EH (cell line): Measurements from ENCODE around the gene ADAM15.

ENCODE experiments used
- DNase-seq: peaks from one replicate; pipeline ENCODE4 v3.0.0-alpha.2; 2015; ENCODE audit warnings: low read depth

ADAM15 gene, protein sequence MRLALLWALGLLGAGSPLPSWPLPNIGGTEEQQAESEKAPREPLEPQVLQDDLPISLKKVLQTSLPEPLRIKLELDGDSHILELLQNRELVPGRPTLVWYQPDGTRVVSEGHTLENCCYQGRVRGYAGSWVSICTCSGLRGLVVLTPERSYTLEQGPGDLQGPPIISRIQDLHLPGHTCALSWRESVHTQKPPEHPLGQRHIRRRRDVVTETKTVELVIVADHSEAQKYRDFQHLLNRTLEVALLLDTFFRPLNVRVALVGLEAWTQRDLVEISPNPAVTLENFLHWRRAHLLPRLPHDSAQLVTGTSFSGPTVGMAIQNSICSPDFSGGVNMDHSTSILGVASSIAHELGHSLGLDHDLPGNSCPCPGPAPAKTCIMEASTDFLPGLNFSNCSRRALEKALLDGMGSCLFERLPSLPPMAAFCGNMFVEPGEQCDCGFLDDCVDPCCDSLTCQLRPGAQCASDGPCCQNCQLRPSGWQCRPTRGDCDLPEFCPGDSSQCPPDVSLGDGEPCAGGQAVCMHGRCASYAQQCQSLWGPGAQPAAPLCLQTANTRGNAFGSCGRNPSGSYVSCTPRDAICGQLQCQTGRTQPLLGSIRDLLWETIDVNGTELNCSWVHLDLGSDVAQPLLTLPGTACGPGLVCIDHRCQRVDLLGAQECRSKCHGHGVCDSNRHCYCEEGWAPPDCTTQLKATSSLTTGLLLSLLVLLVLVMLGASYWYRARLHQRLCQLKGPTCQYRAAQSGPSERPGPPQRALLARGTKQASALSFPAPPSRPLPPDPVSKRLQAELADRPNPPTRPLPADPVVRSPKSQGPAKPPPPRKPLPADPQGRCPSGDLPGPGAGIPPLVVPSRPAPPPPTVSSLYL

GRCh38 chr1:155050560-155051341 is at the start of gene ADAM15:
Gene ADAM15 (plus strand): TSS chr1:155051316. CDS start chr1:155051387, 71 bp downstream.
- DNase-seq: peak; percentile 73

- DNase-seq: no peak
These were observed 49.8 kb upstream of the ADAM15 start for GRCh38 chr1:155001425-155001674.

DNA sequence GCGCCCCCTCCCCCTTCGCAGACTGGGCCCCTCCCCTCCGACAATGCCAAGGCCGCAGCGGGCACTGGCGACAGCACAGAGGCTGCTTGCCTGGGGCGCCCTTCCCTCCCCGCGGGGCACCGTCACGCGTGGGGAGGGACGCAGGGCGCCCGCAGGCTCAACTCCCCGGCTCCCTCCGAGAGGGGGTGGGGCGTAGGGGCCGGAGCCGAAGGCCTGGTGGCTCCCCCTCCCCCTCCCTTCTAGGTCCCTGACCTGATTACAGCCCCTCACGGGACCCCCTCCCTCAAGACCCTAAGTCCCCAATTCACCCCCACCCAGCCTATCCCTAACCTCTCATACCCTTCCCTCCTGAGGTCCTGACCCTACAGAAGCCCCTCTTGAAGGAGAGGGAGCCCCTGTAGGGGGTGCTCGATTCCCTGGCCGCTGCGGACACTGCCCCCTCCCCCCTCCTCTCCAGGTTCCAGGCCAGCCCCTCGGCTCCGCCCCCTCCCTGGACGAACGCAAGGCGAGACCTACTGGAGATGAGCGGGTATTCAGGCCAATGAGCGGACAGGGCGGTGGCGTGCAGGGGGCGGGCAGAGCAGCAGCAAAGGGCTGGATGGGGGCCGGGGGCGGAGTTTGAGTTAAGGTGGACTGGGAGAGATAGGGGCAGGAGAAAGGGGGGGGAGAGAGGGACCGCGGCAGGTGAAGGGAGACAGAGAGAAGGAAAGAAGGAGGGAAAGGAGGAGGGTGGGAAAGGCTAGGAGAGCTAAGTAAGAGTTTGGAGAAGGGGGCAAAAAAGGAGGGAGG is 49.2 kb upstream of the ADAM15 start:
- peak; percentile 99 for DNase-seq

- peak; percentile 46 for DNase-seq
These were observed 48.5 kb upstream of the ADAM15 start, which contains the start of gene ZBTB7B for GRCh38 chr1:155002464-155003226. Gene ZBTB7B (plus strand): TSS chr1:155002802. CDS start chr1:155014661, 11,859 bp downstream.

DNA sequence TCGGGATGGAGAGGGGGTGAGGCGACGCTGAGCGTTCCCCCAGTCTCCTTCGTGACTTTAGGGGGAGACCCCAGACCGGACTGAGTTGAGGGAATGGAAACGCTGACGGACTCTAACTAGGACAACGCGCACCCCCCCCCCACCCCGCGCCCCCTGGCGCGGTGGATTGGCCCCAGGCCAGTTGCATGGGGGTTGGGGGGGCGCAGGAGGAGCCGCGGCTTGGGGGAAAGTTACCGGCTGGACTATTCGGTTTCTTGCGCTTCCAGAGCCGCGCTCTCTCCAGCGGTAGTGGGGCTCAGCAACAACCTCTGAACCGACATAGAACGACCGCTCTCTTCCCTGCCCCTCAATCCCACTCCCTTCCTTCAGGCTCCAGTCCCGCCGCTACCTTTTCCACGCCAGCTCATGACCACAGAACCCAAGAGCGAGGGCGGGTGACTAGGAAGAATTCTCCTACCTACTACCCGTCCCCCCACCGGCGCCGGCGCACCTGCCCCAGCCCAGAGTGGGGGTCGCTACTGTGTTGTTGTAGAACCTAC is 47.8 kb upstream of the ADAM15 start:
- peak; percentile 21 for DNase-seq

GRCh38 chr1:155003766-155004351 is 47.3 kb upstream of the ADAM15 start:
- DNase-seq: peak; percentile 71

DNA sequence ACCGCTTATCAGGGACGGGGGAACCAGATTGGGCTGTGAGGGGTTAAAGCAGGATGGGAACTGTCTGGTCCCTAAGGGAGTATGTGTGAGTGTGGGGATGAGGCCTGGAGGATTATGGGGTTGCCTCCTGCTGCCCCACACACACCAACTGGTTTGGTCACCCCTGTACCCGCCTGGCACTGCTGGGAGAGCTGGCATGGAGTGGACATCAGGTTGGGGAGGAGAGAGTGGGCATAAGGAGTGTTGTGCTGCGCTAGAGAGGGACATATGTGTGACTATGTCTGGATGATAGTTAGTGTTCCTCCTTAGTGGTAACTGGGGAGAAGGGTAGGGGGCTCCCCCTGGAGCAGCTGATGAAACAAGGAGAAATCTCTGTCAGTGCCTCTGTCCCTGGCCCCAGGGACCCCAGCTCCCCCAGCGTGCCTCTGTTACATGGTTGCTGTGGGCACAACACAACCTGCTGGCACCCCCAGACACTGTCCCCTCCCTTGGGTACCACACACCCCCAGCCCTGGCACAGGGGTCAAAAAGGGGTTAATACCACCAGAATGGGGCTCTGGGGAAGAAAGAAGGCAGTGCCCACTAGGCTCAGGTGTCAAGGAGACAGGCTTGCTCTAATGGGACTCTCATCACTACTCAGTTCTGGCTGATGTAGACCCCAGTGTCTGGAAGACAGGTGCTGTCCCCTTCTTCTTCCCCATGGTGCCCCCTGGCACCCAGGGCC is 46.6 kb upstream of the ADAM15 start:
- DNase-seq: no peak

GRCh38 chr1:155005076-155006011 is 45.8 kb upstream of the ADAM15 start:
- no peak for DNase-seq

DNA sequence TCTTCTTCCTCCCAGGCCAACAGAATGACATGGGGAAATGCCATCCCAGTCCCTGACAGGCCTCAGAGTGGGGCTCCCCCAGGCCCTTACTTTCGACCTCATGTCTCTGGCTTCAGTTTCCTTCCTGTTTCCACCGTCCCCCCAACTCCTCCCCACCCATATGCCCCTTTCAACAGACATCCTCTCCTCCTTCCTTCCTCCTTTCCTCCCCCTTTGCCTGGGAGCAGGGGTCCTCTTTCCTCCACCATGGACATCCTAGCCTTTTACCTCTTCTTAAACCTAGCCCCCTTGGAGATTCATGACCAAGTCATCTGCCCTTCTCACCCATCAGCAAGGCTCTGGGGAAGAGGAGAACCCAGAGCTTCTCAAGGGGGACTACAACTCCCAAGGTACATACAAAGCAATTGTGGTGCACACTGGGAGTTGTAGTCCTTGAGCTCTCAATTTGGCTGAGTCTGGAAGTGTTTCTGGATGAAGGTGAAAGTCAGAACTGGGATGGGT is 44.5 kb upstream of the ADAM15 start:
- peak; percentile 48 for DNase-seq

DNA sequence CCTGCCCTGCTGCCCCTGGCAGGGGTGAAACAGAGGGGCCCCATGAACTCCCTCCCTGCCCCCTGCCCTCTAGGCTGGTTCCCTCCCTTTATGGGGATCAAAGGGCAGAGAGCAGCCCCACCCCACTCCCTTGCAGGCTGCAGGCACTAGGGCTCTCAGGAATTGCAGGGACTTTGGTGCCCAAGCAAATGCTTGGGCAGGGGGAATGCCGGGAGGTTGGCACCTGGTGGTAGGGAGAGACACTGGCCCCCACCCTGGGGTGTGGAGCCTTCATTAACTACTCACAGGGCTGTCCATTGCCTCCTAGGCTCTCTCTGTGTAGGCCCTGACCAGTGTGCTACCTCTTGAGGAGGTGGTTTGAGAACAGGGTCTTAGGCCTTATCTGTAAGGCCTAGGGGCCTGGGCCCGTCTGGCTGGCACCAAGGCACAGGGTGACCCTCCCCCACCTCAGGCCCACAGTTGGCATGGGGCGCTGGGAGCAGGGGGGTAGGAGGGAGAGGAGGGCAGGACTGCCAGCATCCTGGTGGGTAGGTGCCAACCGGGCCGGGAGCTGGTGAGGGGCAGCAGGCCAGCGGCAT is 43.8 kb upstream of the ADAM15 start:
- DNase-seq: no peak

DNA sequence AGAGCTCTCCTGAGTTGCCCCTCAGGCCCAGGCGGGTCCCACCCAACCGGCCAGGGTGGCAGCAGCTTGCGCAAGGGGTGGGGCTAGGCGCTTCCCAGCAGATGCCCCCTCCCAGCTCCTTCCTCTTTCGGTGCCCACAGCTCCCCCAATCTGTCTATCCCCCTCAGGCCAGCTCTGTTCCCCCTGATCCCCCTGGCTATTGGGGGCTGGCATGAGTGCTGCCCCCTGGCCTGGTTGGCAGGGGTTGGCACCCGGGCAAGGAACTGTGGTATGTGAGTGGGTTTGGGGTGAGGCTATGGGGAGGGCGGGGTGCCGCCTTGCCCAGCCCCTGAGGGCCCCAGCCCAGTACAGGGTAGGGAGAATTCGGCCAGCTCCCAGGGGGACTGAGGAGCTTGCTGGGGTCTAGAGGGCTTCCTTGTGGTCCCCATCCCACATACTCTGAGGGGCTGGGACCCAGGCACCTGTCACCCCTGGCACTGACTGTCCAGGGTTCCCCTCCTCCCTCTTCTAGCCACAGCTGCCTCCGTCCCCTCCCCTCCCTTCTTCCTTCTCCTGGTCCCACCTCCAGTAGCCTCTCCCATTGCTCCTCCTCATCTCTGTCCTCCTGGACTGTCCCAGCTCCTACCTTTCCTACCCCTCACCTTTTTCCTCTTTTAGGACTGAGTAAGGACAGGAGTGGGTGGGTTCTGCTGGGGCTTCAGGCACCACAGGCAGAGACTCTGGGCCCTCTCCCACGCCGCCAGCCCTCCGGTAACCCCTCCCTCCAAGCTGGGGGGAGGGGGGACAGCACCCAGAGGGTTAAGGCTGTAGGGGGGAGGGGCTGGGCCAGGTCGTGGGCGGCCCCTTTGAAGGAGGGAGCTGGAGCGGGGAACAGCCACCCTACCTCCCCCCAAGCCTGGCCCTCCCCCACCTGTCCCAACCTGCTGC is 42.8 kb upstream of the ADAM15 start:
- no peak for DNase-seq

GRCh38 chr1:155009221-155009711 is 41.9 kb upstream of the ADAM15 start:
- DNase-seq: no peak

- DNase-seq: no peak
These were observed 41.4 kb upstream of the ADAM15 start for GRCh38 chr1:155009742-155010141.

- DNase-seq: no peak
These were observed 40.8 kb upstream of the ADAM15 start for GRCh38 chr1:155010211-155010918.

DNA sequence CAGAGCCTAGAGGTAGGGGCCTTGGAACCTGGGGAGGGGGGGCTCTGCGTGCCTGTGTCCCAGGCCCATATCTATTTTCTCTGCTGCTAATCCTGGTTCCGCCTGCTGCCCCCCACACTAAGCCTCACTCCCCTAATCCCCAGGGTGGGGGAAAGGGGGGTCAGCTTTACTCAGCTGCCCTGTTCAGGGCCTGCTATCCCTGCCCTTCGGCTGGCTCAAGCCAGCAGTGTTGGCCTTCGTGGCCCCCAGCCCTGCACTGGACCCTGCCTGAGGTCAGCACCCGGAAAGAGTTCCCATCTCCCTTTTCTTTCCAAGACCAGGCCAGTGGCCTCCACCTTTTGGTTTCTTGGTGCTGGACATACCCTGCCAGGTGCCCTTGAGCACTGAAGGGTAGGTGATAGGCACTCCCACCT is 40.1 kb upstream of the ADAM15 start:
- DNase-seq: no peak
